ENCODE results near the gene GDF10. TPM values are rescaled to one million over a fixed set of nuclear protein-coding genes. Genes with fewer than 3 reads are reported as not detected.

The GDF10 gene
- total and polyA plus RNA-seq, 12 donors: 0.10 to 1.6 (median 0.42) TPM

DNA sequence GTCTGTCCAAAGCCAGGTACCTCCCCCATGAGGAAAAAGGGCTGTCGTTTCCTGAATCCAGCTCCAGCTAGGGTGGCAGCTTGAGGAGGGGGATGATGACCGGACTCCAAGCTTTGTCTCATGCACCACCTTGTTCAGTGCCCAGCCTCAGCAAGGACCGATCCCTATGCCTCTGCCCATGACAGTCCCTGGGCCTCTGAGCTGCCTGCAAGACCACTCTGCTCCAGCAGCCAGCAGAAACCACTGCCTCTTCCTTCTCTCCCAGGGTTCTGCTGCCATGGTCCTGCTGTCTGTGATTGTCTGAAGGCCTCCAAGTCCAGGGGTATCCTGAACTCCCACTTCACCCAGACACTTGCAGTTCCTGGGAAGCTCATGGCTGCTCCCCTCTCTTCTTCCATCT is 21.3 kb upstream of the GDF10 start:
- Histone ChIP-seq H3K27ac (no peak overlapping the region), H3K27me3 (peaks cover 0 to 4% (median 0%) of the 10 kb centered on the region in 7 donors), H3K36me3 (no peaks in the 10 kb centered on the region), H3K4me1 (peaks cover 0 to 4% (median 0%) of the 10 kb centered on the region in 9 donors), H3K4me3 (no peak overlapping the region), H3K9me3 (no peaks in the 10 kb centered on the region)
- DNase-seq (no peak), ATAC-seq (peak in 1 of 8 donors; percentile 34)
- WGBS, 2 donors: 82 to 89% methylated on average over 3 of the region's 3 CpGs
- TF ChIP-seq, protein P1, sequence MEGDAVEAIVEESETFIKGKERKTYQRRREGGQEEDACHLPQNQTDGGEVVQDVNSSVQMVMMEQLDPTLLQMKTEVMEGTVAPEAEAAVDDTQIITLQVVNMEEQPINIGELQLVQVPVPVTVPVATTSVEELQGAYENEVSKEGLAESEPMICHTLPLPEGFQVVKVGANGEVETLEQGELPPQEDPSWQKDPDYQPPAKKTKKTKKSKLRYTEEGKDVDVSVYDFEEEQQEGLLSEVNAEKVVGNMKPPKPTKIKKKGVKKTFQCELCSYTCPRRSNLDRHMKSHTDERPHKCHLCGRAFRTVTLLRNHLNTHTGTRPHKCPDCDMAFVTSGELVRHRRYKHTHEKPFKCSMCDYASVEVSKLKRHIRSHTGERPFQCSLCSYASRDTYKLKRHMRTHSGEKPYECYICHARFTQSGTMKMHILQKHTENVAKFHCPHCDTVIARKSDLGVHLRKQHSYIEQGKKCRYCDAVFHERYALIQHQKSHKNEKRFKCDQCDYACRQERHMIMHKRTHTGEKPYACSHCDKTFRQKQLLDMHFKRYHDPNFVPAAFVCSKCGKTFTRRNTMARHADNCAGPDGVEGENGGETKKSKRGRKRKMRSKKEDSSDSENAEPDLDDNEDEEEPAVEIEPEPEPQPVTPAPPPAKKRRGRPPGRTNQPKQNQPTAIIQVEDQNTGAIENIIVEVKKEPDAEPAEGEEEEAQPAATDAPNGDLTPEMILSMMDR (IDR thresholded peaks at IDR 0.05): no peak
- intact Hi-C loops (cut with DNase I): no loop called here

DNA sequence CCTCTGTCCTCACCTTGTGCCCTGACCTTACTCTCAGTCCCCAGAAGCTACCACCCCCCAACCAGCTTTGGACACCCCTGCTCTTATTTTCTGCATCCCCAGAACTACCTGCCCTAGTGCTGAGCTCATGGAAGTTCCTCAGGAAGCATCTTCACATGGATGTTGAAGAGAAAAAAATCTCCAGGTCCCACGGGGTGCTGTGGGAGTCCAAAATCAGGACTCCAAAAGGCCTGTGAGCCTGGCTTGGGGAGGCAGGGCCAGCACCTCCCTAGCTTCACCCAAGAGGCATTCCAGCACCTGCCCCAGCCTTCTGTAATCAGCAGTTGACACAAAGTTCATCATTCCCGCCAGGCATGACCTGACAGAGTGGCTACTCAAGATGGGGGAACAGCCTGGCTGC is 20.7 kb upstream of the GDF10 start:
- TF ChIP-seq, protein P1 (IDR thresholded peaks at IDR 0.05): no peak
- WGBS, 2 donors: 86 to 90% methylated on average over 2 of the region's 2 CpGs
- intact Hi-C loops (cut with DNase I): no loop called here

DNA sequence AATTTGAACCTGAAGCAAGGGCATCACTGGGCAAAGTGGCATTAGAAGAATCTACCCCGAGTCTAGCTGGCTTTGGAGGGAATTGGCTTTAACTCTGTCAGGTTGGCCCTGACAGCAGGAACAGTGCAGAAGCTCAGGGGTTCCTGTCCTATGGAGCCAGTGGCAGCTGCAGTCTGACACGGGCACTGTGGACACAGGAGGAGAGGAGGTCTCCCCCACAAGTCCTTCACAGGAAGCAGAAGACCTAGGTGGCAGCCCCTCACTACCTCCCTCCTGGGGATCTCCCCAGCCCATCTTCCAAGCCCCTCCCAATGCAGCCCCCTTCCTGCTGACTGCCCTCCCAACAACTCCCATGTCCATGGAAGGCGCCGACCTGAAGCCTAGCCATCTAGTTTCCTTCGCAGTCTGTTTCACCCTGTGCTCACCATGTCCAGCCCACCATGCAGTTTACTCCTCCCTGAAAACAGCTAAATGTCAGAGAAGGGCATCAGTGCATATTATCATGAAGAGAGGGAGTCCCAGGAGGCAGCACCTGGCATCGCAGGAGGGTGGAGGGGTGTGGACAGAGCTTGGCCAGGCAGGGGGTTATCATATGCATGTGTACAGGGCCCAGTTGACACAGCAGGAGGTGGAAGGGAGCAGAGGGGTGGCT is 17.9 kb upstream of the GDF10 start:
- no peak overlapping the region for H3K4me3 ChIP-seq
- H3K36me3 ChIP-seq: no peaks in the 10 kb centered on the region
- TF ChIP-seq, protein P1 (IDR thresholded peaks at IDR 0.05): no peak
- peaks cover 0 to 11% (median 4%) of the 10 kb centered on the region in 9 donors for H3K4me1 ChIP-seq
- H3K9me3 ChIP-seq: no peaks in the 10 kb centered on the region
- DNase-seq (no peak), ATAC-seq (no peak)
- intact Hi-C loops (cut with DNase I): no loop called here
- H3K27ac ChIP-seq: no peak overlapping the region
- WGBS, 2 donors: 77 to 85% methylated on average over 6 of the region's 6 CpGs
- H3K27me3 ChIP-seq: no peaks in the 10 kb centered on the region

More for the DNA sequence above, 20.7 kb upstream of the GDF10 start:
- ATAC-seq (no peak), DNase-seq (no peak)
- peaks cover 0 to 4% (median 0%) of the 10 kb centered on the region in 9 donors for H3K4me1 ChIP-seq
- peaks cover 0 to 4% (median 0%) of the 10 kb centered on the region in 7 donors for H3K27me3 ChIP-seq
- no peaks in the 10 kb centered on the region for H3K9me3 ChIP-seq
- no peaks in the 10 kb centered on the region for H3K36me3 ChIP-seq
- no peak overlapping the region for H3K27ac ChIP-seq
- no peak overlapping the region for H3K4me3 ChIP-seq

DNA sequence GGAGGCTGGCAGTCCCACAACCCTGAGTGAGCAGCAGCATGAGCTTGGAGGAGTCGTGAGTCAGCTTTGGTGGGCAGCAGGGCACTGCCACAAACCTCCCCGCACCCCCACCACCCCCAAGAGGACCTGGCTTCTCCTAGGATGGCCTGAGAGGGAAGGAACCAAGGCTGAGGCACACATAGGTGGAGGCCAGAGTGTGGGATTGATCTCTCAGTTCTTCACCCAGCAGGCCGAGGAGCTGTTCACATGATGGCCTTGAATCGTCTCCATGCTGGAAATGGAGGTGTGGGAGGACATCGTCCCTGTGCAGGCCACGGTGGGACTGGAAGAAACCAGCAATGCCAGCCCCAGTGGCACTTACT is 17.4 kb upstream of the GDF10 start:
- ATAC-seq: no peak
- H3K27ac ChIP-seq: no peak overlapping the region
- no peaks in the 10 kb centered on the region for H3K36me3 ChIP-seq
- no peaks in the 10 kb centered on the region for H3K27me3 ChIP-seq
- WGBS, 2 donors: 88 to 92% methylated on average over 6 of the region's 6 CpGs
- intact Hi-C loops (cut with DNase I): no loop called here
- H3K4me3 ChIP-seq: no peak overlapping the region
- no peak for DNase-seq
- no peaks in the 10 kb centered on the region for H3K9me3 ChIP-seq
- TF ChIP-seq, protein P1 (IDR thresholded peaks at IDR 0.05): no peak
- peaks cover 0 to 12% (median 7%) of the 10 kb centered on the region in 9 donors for H3K4me1 ChIP-seq
